Panc1 (cell line): ENCODE data around the gene MAPRE2.

Experiments used
- CTCF ChIP-seq: fragments of 450-650 bp; IDR thresholded peaks from 2 replicates; pipeline ENCODE4 v1.5.1; 2017; ENCODE audit warnings: mild to moderate bottlenecking
- POLR2AphosphoS5 ChIP-seq: IDR thresholded peaks from 2 replicates; pipeline ENCODE4 v1.6.1; 2012; ENCODE audit warnings: mild to moderate bottlenecking, low read depth, low read length, moderate library complexity
- SIN3A ChIP-seq: IDR thresholded peaks from 2 replicates; pipeline ENCODE4 v1.6.1; 2012; ENCODE audit warnings: low read depth, mild to moderate bottlenecking, low read length, moderate library complexity, borderline replicate concordance; ENCODE audit not compliant: insufficient read depth
- TF ChIP-seq, protein P1 (sequence below), 2 experiments: IDR thresholded peaks; 2 replicates each; pipeline ENCODE4 v1.6.1; 2011 to 2012; ENCODE audit warnings: low read depth in 2 of 2, control low read depth in 1 of 2, low read length in 1 of 2, mild to moderate bottlenecking in 1 of 2, moderate library complexity in 1 of 2; ENCODE audit not compliant: insufficient read depth in 1 of 2

- no peak for TF ChIP-seq SIN3A
- TF ChIP-seq POLR2AphosphoS5 = no peak
- no peak for TF ChIP-seq CTCF
- TF ChIP-seq, protein P1, sequence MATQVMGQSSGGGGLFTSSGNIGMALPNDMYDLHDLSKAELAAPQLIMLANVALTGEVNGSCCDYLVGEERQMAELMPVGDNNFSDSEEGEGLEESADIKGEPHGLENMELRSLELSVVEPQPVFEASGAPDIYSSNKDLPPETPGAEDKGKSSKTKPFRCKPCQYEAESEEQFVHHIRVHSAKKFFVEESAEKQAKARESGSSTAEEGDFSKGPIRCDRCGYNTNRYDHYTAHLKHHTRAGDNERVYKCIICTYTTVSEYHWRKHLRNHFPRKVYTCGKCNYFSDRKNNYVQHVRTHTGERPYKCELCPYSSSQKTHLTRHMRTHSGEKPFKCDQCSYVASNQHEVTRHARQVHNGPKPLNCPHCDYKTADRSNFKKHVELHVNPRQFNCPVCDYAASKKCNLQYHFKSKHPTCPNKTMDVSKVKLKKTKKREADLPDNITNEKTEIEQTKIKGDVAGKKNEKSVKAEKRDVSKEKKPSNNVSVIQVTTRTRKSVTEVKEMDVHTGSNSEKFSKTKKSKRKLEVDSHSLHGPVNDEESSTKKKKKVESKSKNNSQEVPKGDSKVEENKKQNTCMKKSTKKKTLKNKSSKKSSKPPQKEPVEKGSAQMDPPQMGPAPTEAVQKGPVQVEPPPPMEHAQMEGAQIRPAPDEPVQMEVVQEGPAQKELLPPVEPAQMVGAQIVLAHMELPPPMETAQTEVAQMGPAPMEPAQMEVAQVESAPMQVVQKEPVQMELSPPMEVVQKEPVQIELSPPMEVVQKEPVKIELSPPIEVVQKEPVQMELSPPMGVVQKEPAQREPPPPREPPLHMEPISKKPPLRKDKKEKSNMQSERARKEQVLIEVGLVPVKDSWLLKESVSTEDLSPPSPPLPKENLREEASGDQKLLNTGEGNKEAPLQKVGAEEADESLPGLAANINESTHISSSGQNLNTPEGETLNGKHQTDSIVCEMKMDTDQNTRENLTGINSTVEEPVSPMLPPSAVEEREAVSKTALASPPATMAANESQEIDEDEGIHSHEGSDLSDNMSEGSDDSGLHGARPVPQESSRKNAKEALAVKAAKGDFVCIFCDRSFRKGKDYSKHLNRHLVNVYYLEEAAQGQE (IDR thresholded peaks at IDR 0.05; ENCODE audit: insufficient read depth in 1 of 2, low read depth in 2 of 2, low read length in 1 of 2) = no peak
Observed at GRCh38 chr18:35190948-35191697, 149.9 kb downstream of the MAPRE2 start.
